CD4-positive, alpha-beta T cell treated with Interleukin-10 for 1 hour (primary cell): ENCODE data around the gene MMP11.
"Not testable (repeated sequence)": the region's sequence is repeated elsewhere in the genome, so short reads cannot be mapped to it uniquely, and the experiment has no call there.

Source experiments
- DNase-seq: peaks from one replicate; pipeline ENCODE4 v3.0.0-alpha.2; 2020

MMP11 gene

DNA sequence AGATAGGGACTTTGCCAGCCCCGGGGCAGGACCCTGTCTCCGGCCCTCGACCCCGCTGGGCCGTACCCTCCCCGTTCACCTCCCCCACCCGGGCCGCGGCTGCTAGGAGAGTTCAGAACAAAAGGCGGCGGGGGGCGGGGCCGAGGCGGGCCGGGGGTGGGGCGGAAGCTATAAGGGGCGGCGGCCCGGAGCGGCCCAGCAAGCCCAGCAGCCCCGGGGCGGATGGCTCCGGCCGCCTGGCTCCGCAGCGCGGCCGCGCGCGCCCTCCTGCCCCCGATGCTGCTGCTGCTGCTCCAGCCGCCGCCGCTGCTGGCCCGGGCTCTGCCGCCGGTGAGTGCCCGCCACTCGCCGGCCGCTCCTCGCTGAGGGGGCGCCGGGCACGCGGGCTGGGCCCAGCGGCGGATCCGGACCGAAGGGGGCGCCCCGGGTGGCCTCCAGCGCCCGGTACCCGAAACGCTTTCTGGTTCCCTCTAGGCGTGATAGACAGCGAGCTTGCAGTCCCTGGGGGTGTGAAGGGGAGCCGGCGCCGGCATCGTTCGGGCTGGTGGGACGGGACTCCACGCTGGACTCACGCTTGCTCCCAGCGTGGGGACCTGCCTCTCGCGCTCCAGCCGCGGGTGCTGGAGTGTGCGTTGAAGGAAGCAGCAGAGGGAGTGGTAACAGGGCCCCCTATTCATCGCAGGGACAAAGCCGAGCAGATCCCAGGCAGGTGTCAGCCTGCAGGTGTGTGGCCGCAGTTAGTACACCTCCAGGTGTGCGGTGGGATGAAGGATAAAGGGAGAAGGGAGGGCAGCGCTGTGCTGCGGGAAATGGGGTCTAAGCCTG is at the start of gene MMP11:
MMP11 (plus strand) TSS at position 201 of the 825 bp plus-strand sequence; CDS start at position 223, 22 bp downstream.
- peak; percentile 56 for DNase-seq

DNA sequence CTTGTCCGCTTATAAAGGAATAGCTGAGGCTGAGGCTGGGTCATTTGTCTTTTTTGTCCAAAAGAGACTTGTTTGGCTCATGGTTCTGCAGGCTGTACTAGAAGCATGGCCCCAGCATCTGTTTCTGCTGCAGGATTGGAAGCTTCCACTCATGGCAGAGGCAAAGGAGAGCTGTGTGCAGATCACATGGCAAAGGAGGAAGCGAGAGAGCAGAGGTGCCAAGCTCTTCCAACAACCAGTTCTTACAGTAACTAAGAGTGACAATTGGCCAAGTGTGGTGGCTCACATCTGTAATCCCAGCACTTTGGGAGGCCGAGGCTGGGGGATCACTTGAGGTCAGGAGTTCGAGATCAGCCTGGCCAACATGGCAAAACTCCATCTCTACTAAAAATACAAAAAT is 44.5 kb upstream of the MMP11 start:
- not testable (repeated sequence) for DNase-seq

GRCh38 chr22:23737696-23738095 is 35.0 kb upstream of the MMP11 start:
- no peak for DNase-seq

- no peak for DNase-seq
Measured at GRCh38 chr22:23742505-23743264, 30.0 kb upstream of the MMP11 start.

- DNase-seq: no peak
Measured at GRCh38 chr22:23743303-23743705, 29.3 kb upstream of the MMP11 start.

- no peak for DNase-seq
Measured at GRCh38 chr22:23744001-23744400, 28.6 kb upstream of the MMP11 start.

DNA sequence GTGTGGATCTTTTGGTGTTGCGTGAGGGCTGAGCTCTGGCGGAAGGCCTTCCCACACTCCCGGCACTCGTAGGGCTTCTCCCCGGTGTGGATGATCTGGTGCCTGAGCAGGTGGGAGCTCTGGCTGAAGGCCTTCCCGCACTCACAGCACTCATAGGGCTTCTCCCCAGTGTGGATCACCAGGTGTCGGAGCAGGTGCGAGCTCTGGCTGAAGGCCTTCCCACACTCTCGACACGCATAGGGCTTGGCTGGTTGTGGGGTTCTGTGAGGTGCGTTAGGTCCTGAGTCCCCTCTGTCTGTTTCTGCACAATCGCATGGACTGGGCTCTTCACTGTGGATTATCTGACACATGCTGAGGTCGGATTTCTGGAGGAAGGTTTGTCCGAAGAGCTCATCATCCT is 28.2 kb upstream of the MMP11 start:
- no peak for DNase-seq

- no peak for DNase-seq
Measured at GRCh38 chr22:23745791-23746190, 26.9 kb upstream of the MMP11 start.

DNA sequence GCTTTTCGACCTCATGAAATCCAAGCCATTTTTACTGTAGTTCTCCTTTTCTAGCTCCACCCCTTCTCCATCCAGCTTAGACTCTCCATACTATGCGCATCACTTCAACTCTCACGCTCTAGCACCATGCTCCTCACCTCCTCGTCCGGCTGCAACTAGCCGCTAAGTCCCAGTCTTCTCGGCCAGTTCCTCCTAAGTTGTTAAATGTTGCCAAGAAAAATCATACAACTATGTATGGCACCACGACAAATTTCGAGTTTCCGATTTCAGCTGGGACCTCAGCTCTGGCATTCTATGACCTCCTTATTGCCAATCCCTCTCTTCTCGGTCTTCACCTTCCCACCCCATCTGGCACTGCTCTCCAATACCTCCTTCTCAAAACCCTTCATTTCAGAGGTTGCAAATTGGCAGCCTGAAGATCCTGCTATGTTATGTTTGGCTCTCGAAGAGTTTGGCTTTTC is 22.8 kb upstream of the MMP11 start:
- DNase-seq: no peak

DNA sequence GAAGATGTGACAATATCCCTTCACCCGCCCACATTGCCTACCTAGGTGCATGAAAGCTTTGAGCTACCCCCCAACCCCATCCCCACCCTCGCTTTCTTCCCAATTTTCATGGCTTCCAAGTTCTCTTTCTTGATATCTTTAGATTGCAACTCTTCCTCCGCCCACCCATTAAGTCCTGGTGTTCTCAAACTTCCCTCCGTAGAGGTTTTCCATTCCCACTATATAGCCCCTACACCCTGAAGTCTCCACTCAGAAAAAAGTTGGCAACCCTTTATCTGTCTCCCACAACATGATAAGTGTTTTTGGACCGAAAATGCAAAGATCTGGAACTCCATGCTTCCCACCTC is 22.3 kb upstream of the MMP11 start:
- no peak for DNase-seq

DNA sequence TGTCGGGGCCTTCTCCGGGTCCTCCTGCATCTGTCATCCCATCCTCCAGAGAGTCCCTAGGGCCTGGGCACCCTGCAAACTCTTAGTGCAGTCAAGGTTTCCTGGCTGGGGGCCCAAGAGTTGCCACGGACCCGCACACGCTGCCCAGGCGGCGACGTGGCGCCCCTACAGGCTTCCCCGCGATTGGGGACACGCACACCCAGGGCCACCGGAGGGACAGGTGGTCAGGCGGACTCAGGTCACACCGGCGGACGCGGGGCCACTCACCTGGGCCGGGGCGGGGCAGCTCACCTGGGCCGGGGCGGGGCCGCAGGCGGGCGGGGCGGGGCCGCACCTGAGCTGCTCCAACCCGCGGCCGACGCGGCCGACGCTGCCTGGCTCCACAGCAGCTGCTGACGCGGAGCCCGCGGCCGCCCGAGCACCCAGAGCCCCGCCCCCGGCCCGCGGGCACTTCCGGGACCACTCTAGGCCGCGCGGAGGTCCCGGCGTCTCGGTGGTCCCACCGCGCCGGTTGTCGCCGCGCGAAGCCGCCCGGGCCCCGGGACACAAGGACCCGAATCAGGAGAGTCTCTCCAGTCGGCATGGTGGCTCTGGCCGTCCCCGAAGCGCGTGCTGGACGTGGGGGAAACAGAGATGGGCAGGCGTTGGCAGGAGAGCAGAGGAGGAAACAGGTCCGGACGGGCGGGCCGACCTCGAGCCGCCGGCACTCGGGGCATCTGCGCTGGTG is 21.8 kb upstream of the MMP11 start, which contains the start of gene ZNF70:
ZNF70 (minus strand) TSS at position 399 of the 727 bp plus-strand sequence. CDS start 5,972 bp downstream, outside the sequence.
- peak; percentile 89 for DNase-seq

DNA sequence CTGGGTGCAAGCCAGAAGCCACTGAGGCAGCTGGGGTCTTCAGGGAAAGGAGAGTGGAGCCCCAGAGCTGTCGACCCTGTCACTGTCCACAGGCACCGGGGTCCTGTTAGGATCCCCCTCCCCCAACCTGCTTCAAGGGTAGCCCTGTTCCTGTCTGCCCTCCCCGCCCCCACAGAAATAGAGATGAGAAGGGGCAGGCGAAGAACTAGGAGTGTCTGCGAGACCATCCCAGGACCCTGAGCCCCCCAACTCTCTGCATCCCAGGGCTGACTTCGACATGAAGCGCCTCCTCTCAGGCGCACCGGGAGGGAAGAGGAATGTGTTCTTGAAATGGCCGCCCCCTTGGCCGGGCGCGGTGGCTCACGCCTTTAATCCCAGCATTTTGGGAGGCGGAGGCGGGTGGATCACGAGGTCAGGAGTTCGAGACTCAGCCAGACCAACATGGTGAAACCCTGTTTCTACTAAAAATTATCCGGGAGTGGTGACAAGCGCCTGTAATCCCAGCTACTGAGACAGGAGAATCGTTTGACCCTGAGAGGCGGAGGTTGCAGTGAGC is 21.1 kb upstream of the MMP11 start:
- no peak for DNase-seq

- DNase-seq: no peak
Measured at GRCh38 chr22:23752090-23752691, 20.5 kb upstream of the MMP11 start.

DNA sequence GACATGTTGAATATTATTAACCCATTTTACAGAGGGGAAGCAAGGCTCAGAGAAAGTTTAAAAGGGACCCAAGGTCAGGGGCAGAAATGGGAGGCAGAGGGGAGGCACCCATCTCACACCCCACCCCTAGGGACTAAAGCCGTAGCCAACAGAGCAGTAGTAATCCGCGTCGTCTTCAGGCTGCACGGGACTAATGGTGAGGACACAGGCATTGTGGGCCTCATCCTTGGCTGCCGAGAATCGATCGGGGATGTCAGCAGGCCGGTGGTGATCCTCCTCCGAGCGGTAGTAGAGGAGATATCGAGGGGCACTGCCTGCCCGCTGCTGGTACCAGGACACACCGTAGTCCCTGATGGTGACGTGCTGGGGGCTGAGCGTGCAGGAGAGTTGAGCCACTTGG is 19.9 kb upstream of the MMP11 start:
- DNase-seq: no peak

- no peak for DNase-seq
Measured at GRCh38 chr22:23753385-23753784, 19.3 kb upstream of the MMP11 start.

GRCh38 chr22:23754220-23754919 is 18.3 kb upstream of the MMP11 start, which contains the start of gene VPREB3:
Gene VPREB3, minus strand, starts transcription at chr22:23754425. Its CDS starts 62 bp downstream, at chr22:23754363.
- no peak for DNase-seq

DNA sequence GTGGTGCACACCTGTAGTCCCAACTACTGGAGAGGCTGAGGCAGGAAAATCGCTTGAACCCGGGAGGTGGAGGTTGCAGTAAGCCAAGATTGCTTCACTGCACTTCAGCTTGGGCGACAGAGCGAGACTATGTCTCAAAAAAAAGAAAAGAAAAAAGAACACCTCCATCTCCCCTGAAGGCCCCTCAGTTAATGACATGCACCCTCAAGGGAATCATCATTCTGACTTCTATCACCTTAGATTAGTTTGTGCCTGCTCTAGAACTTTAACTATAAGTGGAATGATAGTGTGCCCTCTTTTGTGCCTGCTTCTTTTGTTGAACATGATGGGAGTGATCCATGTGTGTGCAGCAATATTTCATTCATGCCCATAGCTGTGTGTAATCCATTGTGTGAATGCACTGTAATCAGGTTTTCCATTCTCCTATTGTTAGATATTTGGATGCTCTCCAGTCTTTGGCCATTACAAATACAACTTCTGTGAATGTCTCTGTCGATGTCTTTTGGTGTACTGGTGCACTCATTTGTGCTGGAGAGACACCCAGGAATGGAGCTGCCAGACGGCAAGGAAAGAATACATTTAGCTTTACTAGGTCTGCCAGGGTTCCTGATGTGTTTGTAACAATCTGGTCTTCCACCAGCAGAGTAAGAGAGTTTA is 17.5 kb upstream of the MMP11 start:
- DNase-seq: no peak

DNA sequence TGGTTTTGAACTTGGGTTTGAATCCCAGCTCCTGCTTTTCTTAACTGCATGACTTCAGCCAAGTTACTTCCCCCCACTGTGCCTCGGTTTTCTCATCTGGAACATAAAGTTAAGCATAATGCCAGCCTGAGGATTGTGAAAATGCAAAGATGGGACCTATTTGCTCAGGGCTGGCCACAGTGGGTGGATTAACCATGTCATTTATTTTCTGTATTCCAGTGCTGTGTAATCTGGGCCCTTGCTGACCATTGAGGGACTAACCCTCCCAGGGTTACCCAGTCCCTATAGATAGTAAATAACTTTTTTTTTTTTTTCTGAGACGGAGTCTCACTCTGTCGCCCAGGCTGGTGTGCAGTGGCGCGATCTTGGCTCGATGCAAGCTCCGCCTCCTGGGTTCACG is 16.9 kb upstream of the MMP11 start:
- DNase-seq: no peak

- DNase-seq: no peak
Measured at GRCh38 chr22:23756891-23757290, 15.8 kb upstream of the MMP11 start.

GRCh38 chr22:23759566-23759965 is 13.1 kb upstream of the MMP11 start:
- no peak for DNase-seq

- no peak for DNase-seq
Measured at GRCh38 chr22:23760056-23760455, 12.6 kb upstream of the MMP11 start.
